HG02938 (cell line): ENCODE results near the gene TMCC1.
"Not testable (repeated sequence)": the region's sequence is repeated elsewhere in the genome, so short reads cannot be mapped to it uniquely, and the experiment has no call there.

Experiments used
- ATAC-seq: cut with Tn5 transposase; IDR thresholded peaks from one replicate; pipeline ENCODE4 v1.9.1; 2021; ENCODE audit warnings: mild to moderate bottlenecking, moderate library complexity; ENCODE audit not compliant: unreplicated experiment

The TMCC1 gene

GRCh38 chr3:129613367-129613740 lies 280.2 kb downstream of the TMCC1 start:
- ATAC-seq = no peak

- ATAC-seq = no peak
These were observed 280.8 kb downstream of the TMCC1 start for GRCh38 chr3:129612534-129613366.

- no peak for ATAC-seq
These were observed 281.5 kb downstream of the TMCC1 start for GRCh38 chr3:129611812-129612533.

GRCh38 chr3:129611446-129611800 lies 282.1 kb downstream of the TMCC1 start:
- no peak for ATAC-seq

- not testable (repeated sequence) for ATAC-seq
These were observed 282.6 kb downstream of the TMCC1 start for GRCh38 chr3:129610794-129611445.

DNA sequence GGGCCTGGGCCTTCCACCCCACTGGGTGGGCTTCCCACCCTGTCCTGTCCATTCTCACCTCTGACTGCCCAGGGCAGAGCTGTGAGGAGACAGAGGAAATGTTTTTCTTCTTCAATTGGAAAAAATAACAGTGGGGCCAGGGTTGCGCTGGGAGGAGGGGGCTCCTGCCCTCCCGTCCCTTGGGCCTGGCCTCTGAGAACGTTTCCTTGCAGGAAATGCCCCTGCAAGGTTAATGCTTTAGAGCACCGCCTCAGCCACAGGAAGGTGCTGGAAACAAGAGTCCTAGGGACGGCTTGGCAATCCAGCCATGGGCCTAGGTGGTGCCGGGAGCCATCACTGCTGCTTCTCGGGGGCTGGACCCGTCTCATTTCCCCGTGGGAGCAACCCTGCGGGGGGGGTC lies 283.2 kb downstream of the TMCC1 start:
- ATAC-seq = no peak

DNA sequence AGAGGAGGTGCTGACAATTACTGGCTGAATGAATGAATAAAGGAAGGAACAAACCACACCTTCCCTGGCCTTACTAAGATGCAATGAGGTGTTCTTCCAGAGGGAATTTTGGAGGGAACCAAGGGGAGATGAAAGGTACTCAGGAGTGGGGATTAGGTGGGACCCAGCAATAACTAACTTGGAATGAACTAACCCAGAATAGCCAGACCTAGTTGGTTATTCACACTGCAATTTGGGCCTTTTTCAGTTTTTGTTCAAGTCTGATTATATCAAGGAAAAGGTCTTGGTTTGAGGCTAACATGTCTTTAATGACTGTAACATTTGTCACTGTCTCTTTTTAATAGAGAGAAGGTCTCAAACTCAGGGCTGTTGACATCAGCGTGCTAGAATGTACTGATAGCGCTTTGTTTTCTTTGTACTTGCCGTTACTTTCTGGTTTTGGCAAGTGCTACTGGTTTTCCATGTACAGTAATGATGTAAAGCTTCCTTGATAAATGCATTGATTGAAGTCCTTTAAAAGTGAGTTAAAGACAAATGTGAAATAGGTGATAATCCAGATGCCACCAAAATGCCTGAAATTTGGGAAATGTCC lies 283.8 kb downstream of the TMCC1 start:
- no peak for ATAC-seq

DNA sequence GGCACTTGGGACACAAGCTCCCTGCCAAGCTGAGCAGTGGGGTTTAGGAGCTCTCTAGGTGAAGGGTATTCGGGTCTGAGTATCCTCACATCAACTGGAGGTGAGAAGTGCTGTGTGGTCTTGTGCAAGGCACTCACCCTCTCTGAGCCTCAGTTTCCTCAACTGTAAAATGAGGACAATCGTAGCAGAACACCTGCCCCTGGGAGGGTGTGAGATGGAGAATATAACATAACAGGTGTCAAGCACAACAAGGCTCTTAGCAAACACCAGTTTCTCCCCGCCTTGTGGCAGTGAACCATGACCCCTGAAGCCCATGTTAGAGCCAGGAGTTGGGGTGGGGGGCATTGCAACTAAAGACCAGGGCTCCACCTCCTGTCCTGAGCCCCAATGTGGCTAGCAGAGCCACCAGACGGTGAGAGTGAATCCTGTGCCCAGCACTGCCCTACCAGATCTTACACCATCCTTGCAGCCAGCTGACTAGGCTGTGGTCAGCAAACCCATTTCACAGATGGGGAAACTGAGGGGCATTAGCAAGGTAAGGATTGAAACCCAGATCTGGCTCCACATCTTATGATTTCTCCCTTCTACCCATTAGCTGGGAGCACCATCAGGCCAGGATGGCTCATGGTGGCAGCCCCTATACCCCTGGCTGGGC lies 284.4 kb downstream of the TMCC1 start:
- no peak for ATAC-seq

DNA sequence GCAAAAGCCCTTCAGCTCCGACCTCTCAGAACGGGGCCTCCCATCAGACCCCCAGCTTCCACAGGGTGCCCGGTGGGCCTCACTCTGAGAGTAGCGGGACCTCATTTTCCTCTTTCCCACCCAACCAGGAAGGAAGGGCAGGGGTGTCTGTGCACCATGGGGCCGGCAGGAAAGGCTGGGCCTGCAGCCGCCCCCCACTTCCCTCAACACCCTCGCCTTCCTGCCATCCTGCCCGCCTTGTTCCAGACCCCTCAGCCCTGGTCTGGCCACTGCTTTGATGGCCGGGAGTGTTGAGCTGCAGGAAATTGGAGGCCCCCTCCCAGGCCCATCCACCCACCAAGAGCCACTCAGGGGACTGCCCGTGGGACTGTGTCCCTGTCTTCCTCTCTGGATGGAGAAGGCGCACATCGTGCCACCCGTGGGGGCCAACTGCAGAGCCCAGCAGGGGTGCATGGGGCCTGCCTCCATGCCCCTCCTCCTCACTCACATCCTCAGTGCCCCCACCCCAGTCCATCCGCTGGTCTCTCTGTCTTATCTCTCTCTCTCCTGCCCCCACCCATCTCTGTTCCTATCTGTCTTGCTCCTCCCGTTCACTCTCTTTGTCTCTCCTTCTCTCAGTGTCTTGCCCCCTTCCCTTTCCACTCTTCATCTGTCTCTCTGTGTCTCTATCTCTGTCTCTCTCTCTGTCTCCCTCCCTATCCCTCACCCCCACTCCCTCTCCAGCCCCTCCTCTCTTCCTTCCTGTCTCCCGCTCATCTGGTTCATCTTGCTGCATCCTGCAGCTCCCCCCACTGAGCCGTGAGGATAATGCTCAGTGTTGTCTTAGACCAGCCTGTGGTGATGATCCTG lies 285.2 kb downstream of the TMCC1 start:
- no peak for ATAC-seq

DNA sequence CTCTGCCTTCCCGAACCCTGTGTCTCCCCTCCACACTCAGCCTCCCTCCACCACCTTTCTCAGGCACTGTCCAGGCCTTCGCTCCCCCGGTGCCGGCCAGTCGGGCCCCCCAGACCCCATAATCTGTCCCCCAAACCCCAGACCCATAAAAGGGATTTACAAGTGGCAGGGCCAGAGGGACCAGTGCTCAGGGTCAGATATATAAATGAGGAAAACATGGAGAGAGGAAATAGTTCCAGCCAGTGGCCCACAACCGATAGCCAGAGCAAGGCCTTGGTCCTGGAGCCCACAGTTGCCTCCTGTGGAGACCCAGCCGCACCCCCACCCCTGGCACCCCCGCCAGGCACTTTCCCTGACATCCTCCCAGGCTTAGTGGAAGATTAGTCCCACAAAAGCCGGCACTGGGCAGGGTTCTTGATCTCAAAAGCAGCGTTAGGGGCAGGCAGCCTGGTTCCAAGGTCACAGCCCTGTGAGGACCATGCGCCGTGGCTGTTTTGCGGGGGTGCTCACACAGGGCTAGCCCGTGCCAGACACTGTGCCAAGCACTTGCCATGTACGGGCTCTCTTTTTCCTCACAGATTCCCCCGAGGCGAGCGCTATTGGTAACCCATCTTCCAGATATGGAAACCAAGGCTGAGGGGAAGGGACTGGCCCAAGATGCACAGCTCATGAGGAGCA lies 286.0 kb downstream of the TMCC1 start:
- no peak for ATAC-seq

GRCh38 chr3:129606636-129607390 lies 286.7 kb downstream of the TMCC1 start, which contains the start of gene PLXND1:
Gene PLXND1, minus strand, starts transcription at chr3:129606676. Its CDS starts 37 bp downstream, at chr3:129606639.
- no peak for ATAC-seq

- ATAC-seq = no peak
These were observed 287.4 kb downstream of the TMCC1 start for GRCh38 chr3:129605922-129606635.

GRCh38 chr3:129605203-129605921 lies 288.1 kb downstream of the TMCC1 start:
- no peak for ATAC-seq

DNA sequence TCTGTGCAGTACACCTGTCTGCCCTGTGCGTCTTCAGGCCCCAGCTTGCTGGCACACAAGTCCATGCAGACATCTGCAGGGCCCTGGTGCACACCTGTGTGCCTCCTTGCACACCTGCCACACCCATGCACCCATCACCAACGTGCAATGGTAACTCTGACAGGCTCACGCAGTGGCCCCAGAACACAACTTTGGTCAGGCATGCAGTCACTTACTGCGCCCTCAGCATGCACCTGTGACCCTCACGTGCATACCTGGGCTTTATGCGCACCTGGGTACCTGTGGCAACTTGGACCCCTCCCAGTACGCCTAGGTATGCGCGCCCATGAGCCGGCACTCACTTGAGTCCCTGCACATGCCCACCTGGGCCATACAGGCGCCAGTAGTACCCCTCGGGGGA lies 288.7 kb downstream of the TMCC1 start:
- no peak for ATAC-seq

- ATAC-seq = no peak
These were observed 289.3 kb downstream of the TMCC1 start for GRCh38 chr3:129603991-129604749.

DNA sequence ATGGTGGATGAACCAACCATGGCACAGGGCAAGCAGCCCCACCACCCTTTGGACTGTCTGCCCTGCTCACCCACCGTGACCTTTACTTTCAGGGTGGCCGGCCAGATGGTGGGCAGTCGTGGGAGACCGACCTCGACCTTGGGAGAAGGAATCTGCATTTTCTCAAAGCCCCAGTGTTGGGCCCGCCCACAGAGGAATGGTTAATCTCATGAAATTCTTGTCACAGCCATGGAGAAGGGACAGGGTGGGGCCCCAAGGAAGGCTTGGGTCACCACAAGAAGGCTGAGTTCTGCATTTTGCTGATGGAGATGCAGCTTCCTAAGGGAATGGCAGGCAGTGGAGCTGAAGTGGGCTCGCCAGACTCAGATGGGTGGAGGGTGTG lies 290.0 kb downstream of the TMCC1 start:
- no peak for ATAC-seq
